Endothelial cell of umbilical vein (primary cell): ENCODE data around the gene GNB1. TPM values are rescaled to one million over a fixed set of nuclear protein-coding genes. Genes with fewer than 3 reads are reported as not detected.

Experiments used
- BruUV-seq: library from RNA; stranded (reverse); fragments of 400-500 nt; replicated peaks from 2 replicates; lab custom pipeline; 2021; lab: Mats Ljungman, UMichigan
- CTCF ChIA-PET: fragments of 300-600, 350-600 bp; sonication (Branson Sonifier 250); formaldehyde crosslinking; loops from one replicate; lab custom pipeline; 2021; ENCODE audit warnings: antibody characterized with exemption, inconsistent platforms; lab: Charles Lee
- POLR2A ChIA-PET: fragments of 300-600, 350-600 bp; sonication (Branson Sonifier 250); formaldehyde crosslinking; loops from one replicate; lab custom pipeline; 2021; ENCODE audit warnings: antibody characterized with exemption, inconsistent platforms; lab: Charles Lee
- DNase-seq: peaks from one replicate; pipeline ENCODE4 v3.0.0-alpha.2; 2011; ENCODE audit warnings: low read depth, low spot score
- FAIRE-seq: peaks from 2 replicates; lab custom pipeline; 2011; peaks lifted over from hg19 to GRCh38; lab: Jason Lieb, UNC
- H2AFZ ChIP-seq: 2 replicates; pipeline ENCODE4 v1.6.0; 2012; ENCODE audit warnings: low read depth, low read length, control low read depth, inconsistent platforms
- H3K27ac ChIP-seq: 2 replicates; pipeline ENCODE4 v1.5.1; 2011; ENCODE audit warnings: low read depth, mild to moderate bottlenecking, control low read depth, low read length, moderate library complexity; ENCODE audit not compliant: insufficient read depth
- H3K27me3 ChIP-seq, 2 experiments: 2 replicates each; pipeline versions ENCODE4 v1.6.0 to v1.6.1; 2011; ENCODE audit warnings: low read length in 2 of 2, mixed read lengths in 1 of 2; ENCODE audit not compliant: control insufficient read depth in 2 of 2, insufficient read depth in 2 of 2
- H3K36me3 ChIP-seq, 2 experiments: 2 replicates in 1 of 2; 3 replicates in 1 of 2; pipeline ENCODE4 v1.5.1; 2011; ENCODE audit warnings: low read length in 2 of 2, mild to moderate bottlenecking in 1 of 2, moderate library complexity in 1 of 2; ENCODE audit not compliant: control insufficient read depth in 2 of 2, insufficient read depth in 2 of 2; ENCODE audit errors: extremely low read depth in 1 of 2
- H3K4me1 ChIP-seq: 3 replicates; pipeline ENCODE4 v1.5.1; 2011; ENCODE audit warnings: mild to moderate bottlenecking, low read length; ENCODE audit not compliant: control insufficient read depth, insufficient read depth; ENCODE audit errors: extremely low read depth
- H3K4me2 ChIP-seq: 2 replicates; pipeline ENCODE4 v1.6.1; 2011; ENCODE audit warnings: low read length, control low read depth, mixed read lengths; ENCODE audit not compliant: insufficient read depth
- H3K4me3 ChIP-seq, 3 experiments: fragments of 200-600 bp in 1 of 3; sonication (generic), shearing (Covaris generic) in 1 of 3; replicated peaks in 1 of 3; 2 replicates each; pipeline ENCODE4 v1.5.1; 2011 to 2016; ENCODE audit warnings: control low read depth in 3 of 3, low read length in 3 of 3, mild to moderate bottlenecking in 2 of 3, inconsistent platforms in 1 of 3, low read depth in 1 of 3, moderate library complexity in 1 of 3; ENCODE audit not compliant: insufficient read depth in 1 of 3
- H3K79me2 ChIP-seq: 2 replicates; pipeline ENCODE4 v1.6.0; 2012; ENCODE audit warnings: low read length, inconsistent platforms; ENCODE audit not compliant: control insufficient read depth, insufficient read depth
- H3K9ac ChIP-seq: replicated peaks from 2 replicates; pipeline ENCODE3; 2011; ENCODE audit warnings: low read length, control low read depth; ENCODE audit not compliant: insufficient read depth; ENCODE audit errors: extremely low read depth
- H3K9me1 ChIP-seq: replicated peaks from 3 replicates; pipeline ENCODE4 v1.6.0; 2011; ENCODE audit warnings: mild to moderate bottlenecking, low read length; ENCODE audit not compliant: control insufficient read depth, insufficient read depth; ENCODE audit errors: extremely low read depth
- H3K9me3 ChIP-seq: replicated peaks from 2 replicates; pipeline ENCODE4 v1.5.1; 2012; ENCODE audit warnings: low read length, inconsistent platforms; ENCODE audit not compliant: control insufficient read depth, insufficient read depth
- H4K20me1 ChIP-seq: replicated peaks from 2 replicates; pipeline ENCODE3; 2011; ENCODE audit warnings: mild to moderate bottlenecking, low read length; ENCODE audit not compliant: control insufficient read depth, insufficient read depth; ENCODE audit errors: extremely low read depth
- EZH2 ChIP-seq: IDR thresholded peaks from 2 replicates; pipeline ENCODE4 v1.6.1; 2012; ENCODE audit warnings: borderline replicate concordance, low read depth, mild to moderate bottlenecking, moderate library complexity, low read length, inconsistent platforms; ENCODE audit not compliant: severe bottlenecking
- FOS ChIP-seq: IDR thresholded peaks from 2 replicates; pipeline ENCODE4 v1.6.1; 2011; ENCODE audit warnings: mild to moderate bottlenecking, low read length, moderate library complexity, borderline replicate concordance; ENCODE audit not compliant: insufficient read depth
- GATA2 ChIP-seq: IDR thresholded peaks from 2 replicates; pipeline ENCODE4 v1.7.0; 2011; ENCODE audit warnings: low read depth, mild to moderate bottlenecking, moderate library complexity, mixed read lengths, low read length; ENCODE audit not compliant: insufficient read length, insufficient read depth
- JUN ChIP-seq: IDR thresholded peaks from 2 replicates; pipeline ENCODE4 v1.6.1; 2011; ENCODE audit warnings: borderline replicate concordance, low read depth; ENCODE audit not compliant: insufficient read length, insufficient read depth
- MAX ChIP-seq: IDR thresholded peaks from 2 replicates; pipeline ENCODE4 v1.6.1; 2011; ENCODE audit not compliant: insufficient read depth, insufficient read length
- MYC ChIP-seq: IDR thresholded peaks from one replicate; pipeline ENCODE4 v1.6.1; 2011; ENCODE audit warnings: mild to moderate bottlenecking, low read depth, low read length
- POLR2A ChIP-seq: IDR thresholded peaks from 2 replicates; pipeline ENCODE4 v1.6.1; 2012; ENCODE audit warnings: low read depth, mild to moderate bottlenecking, control low read depth, low read length
- POLR2AphosphoS5 ChIP-seq: IDR thresholded peaks from 2 replicates; pipeline ENCODE4 v1.6.1; 2012; ENCODE audit warnings: low read depth, mild to moderate bottlenecking, control low read depth, low read length, moderate library complexity; ENCODE audit not compliant: insufficient read depth
- dilution Hi-C: fragments of 300-500 bp; cut with MboI; formaldehyde crosslinking; loops from one replicate; pipeline ENCODE4 v1.15.0; 2019; ENCODE audit warnings: low sequenced_read_pairs; ENCODE audit not compliant: extremely low pct_ligation_motif_present
- intact Hi-C: fragments of 100-400 bp; cut with micrococcal nuclease; formaldehyde crosslinking; loops from one replicate; pipeline ENCODE4 v1.10.0; 2022
- polyA plus RNA-seq, 4 experiments: library from polyadenylated mRNA; depleted of rRNA in 3 of 4; stranded (reverse) in 3 of 4; unstranded in 1 of 4; fragments of >200 nt; gene quantifications; 2 replicates each; pipeline versions ENCODE4 v1.2.1 to v1.2.3, GENCODE V29; 2011 to 2012; ENCODE audit warnings: missing spikeins in 1 of 4
- total RNA-seq: library from RNA; stranded (reverse); gene quantifications from 2 replicates; pipeline ENCODE4 v1.2.3, GENCODE V29; 2021
- TF ChIP-seq, protein P1 (sequence below), 2 donors: IDR thresholded peaks; 1 replicate in 1 of 2; 2 replicates in 1 of 2; pipeline ENCODE4 v1.5.1; 2011; ENCODE audit warnings: low read length in 2 of 2, mild to moderate bottlenecking in 2 of 2, moderate library complexity in 2 of 2, control low read depth in 1 of 2, inconsistent platforms in 1 of 2, low read depth in 1 of 2; ENCODE audit not compliant: insufficient read depth in 1 of 2; ENCODE audit errors: extremely low read depth in 1 of 2

GNB1 gene
- total and polyA plus RNA-seq, 2 donors (not counting 3 experiments of a cell fraction or from before 2014, with no cell fraction given), result 501 to 529 TPM

GRCh38 chr1:1910651-1911331 is 19.9 kb upstream of the GNB1 start:
- Histone ChIP-seq H3K9ac (no peak overlapping the region), H3K36me3 (no peaks in the 10 kb centered on the region), H3K4me3 (no peak overlapping the region), H3K27ac (no peak overlapping the region), H4K20me1 (no peaks in the 10 kb centered on the region), H3K4me1 (peaks cover 11% of the 10 kb centered on the region), H3K4me2 (no peak overlapping the region), H3K9me3 (no peaks in the 10 kb centered on the region), H3K79me2 (peaks cover 3% of the 10 kb centered on the region), H3K9me1 (no peaks in the 10 kb centered on the region), H3K27me3 (no peaks in the 10 kb centered on the region), H2AFZ (no peak overlapping the region)
- dilution Hi-C loops (no loop called here), intact Hi-C loops (loop anchor here (10.0 kb wide), 1 partner anchor 224 kb away; no protein-coding TSS in a partner anchor)
- ChIA-PET CTCF (interaction anchor here (2.8 kb wide), 1 partner anchor 134 kb away, joined by 16 read pairs; no protein-coding TSS in a partner anchor), POLR2A (no interaction called here)
- BruUV-seq, result no TSS peak
- FAIRE-seq, result no peak
- TF ChIP-seq JUN (no peak), POLR2A (no peak), MYC (no peak), GATA2 (no peak), FOS (no peak), POLR2AphosphoS5 (no peak), EZH2 (no peak), MAX (no peak)
- TF ChIP-seq, protein P1, sequence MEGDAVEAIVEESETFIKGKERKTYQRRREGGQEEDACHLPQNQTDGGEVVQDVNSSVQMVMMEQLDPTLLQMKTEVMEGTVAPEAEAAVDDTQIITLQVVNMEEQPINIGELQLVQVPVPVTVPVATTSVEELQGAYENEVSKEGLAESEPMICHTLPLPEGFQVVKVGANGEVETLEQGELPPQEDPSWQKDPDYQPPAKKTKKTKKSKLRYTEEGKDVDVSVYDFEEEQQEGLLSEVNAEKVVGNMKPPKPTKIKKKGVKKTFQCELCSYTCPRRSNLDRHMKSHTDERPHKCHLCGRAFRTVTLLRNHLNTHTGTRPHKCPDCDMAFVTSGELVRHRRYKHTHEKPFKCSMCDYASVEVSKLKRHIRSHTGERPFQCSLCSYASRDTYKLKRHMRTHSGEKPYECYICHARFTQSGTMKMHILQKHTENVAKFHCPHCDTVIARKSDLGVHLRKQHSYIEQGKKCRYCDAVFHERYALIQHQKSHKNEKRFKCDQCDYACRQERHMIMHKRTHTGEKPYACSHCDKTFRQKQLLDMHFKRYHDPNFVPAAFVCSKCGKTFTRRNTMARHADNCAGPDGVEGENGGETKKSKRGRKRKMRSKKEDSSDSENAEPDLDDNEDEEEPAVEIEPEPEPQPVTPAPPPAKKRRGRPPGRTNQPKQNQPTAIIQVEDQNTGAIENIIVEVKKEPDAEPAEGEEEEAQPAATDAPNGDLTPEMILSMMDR (IDR thresholded peaks at IDR 0.05; ENCODE audit: extremely low read depth in 1 of 2, insufficient read depth in 1 of 2, low read depth in 1 of 2, low read length in 2 of 2), result no peak
- DNase-seq, result no peak
